Lung microvascular endothelial cell (primary cell): ENCODE data around the gene INSL6. TPM values are rescaled to one million over a fixed set of nuclear protein-coding genes. Genes with fewer than 3 reads are reported as not detected.

Source experiments
- total RNA-seq: library from RNA; depleted of rRNA; stranded (reverse); fragments of >200 nt; gene quantifications from 2 replicates; pipeline ENCODE4 v1.2.1, GENCODE V29; 2014

INSL6 gene
- total RNA-seq, 1 donor from 2014 or later = not detected

Other genes starting within 250 kb of the INSL6 start
- gene JAK2, start 200.4 kb downstream of the INSL6 start, total RNA-seq = 3.7 and 7.1 TPM in 2 replicates
- gene INSL4, start 45.8 kb upstream of the INSL6 start, total RNA-seq = not detected in 2 replicates
- 0.65 and 0.99 TPM in 2 replicates for gene RLN2, start 119.1 kb upstream of the INSL6 start, total RNA-seq
- gene RLN1, start 154.2 kb upstream of the INSL6 start, total RNA-seq = 0.22 TPM in 1 of 2 replicates, not detected in the other